NCI-H1694 (cell line): ENCODE results near the gene SPHK1.
A peak's percentile ranks its signal among the peaks of the same experiment; 100 is the strongest.
"Not testable (repeated sequence)": the region's sequence is repeated elsewhere in the genome, so short reads cannot be mapped to it uniquely, and the experiment has no call there.

Experiments used
- DNase-seq: peaks from one replicate; lab custom pipeline; 2025; lab: John Stamatoyannopoulos, UW

The SPHK1 gene, protein sequence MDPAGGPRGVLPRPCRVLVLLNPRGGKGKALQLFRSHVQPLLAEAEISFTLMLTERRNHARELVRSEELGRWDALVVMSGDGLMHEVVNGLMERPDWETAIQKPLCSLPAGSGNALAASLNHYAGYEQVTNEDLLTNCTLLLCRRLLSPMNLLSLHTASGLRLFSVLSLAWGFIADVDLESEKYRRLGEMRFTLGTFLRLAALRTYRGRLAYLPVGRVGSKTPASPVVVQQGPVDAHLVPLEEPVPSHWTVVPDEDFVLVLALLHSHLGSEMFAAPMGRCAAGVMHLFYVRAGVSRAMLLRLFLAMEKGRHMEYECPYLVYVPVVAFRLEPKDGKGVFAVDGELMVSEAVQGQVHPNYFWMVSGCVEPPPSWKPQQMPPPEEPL

GRCh38 chr17:76384222-76384986 is at the start of gene SPHK1:
Gene SPHK1, plus strand, starts transcription at chr17:76384609. Its CDS starts 1,036 bp downstream, at chr17:76385645.
- DNase-seq = no peak

- no peak for DNase-seq
Observed at GRCh38 chr17:76335716-76336381, 48.6 kb upstream of the SPHK1 start.

DNA sequence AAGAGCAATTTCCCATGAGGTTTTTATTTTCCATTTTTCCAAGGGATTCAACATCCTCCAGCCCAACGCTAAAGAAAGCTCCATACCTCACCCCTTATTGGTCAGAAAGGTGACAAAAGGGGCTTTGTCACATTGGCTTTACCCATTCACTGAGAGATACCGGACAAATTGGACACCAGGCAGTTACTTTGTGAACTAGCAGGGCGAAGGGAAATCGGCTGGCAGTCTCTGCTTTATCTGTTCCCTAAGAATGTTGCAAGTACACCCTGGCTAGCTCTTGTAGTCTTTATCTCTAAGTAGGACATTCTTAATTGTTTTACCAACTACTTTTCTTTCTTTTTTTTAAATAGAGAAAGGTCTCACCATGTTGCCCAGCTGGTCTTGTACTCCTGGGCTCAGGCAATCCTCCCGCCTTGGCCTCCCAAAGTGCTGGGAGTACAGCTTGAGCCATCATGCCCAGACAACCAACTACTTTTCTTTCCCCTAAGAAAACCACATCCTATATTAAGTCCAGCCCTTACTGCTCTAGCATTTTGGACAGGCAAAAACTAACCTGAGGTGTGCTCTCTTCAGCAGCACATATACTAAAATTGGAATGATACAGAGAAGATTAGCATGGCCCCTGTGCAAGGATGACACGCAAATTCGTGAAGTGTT is 47.5 kb upstream of the SPHK1 start:
- DNase-seq = no peak

DNA sequence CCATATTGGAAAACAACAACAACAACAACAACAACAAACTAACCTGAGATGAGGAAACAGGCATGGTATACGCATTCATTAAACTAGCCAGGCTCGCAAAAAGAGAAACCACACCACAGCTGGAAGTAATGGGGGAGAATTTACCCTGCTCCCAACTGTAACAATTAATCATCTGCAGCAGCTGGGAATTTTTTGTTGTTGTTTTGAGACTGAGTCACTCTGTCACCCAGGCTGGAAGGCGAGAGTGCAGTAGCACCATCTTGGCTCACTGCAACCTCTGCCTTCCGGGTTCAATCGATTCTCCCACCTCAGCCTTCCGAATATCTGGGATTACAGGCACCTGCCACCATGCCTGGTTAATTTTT is 47.0 kb upstream of the SPHK1 start:
- no peak for DNase-seq

GRCh38 chr17:76341301-76341700 is 43.1 kb upstream of the SPHK1 start:
- no peak for DNase-seq

DNA sequence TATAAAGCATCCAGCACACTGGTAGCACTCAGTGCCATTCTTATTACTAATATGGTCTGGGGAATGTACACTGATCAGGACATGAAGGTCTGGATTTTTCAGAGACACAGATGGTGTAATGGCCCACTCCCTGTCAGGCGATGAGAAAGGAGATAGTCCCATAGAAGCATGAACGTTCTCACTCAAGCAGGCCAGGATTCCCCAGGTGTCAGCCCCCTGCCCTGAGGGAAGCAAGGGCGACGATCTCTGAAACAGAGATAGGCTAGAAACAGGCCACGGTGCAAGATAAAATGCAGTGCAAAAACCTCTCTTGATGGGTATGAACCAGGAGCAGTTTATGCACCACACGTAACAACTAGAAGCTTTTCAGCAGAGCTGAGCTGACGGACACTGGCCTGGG is 41.3 kb upstream of the SPHK1 start:
- DNase-seq = no peak

DNA sequence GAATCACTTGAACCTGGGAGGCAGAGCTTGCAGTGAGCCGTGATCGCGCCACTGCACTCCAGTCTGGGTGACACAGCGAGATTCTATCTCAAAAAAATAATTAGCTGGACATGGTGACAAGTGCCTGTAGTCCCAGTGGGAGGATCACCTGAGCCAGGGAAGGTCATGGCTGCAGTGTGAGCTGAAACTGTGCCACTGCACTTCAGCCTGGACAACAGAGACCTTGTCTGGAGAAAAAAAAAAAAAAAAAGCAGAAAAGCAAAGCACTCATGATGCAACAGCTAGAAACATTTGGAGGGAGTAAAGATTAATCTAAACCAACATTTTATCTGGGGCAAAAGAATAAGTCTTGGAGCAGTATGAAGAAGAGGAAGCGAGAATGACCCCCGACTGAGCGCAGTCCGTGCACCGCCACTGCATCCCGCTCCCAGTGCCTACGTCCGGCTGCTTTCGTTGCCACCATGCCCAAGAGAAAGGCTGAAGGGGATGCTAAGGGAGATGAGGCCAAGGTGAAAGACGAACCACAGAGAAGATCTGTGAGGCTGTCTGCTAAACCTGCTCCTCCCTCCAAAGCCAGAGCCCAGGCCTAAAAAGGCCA is 38.9 kb upstream of the SPHK1 start:
- no peak for DNase-seq

DNA sequence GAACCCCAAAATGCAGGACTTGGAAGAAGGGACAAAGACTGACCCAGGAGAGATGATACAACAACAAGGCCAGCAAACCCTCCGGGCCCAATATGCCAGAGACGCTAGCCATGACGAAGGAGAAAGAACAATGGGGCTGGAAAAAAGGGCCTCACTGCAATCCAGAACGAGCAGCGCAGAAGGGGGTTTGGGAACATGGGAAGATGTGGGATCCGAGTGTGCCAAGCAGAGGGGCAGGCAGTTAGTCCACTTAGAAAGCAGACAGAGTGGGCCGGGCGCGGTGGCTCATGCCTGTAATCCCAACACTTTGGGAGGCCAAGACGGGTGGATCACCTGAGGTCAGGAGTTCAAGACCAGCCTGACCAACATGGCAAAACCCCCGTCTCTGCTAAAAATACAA is 37.5 kb upstream of the SPHK1 start:
- DNase-seq = not testable (repeated sequence)

- DNase-seq = no peak
Observed at GRCh38 chr17:76350463-76350862, 33.9 kb upstream of the SPHK1 start.

GRCh38 chr17:76351526-76352071 is 32.8 kb upstream of the SPHK1 start:
- DNase-seq = no peak

DNA sequence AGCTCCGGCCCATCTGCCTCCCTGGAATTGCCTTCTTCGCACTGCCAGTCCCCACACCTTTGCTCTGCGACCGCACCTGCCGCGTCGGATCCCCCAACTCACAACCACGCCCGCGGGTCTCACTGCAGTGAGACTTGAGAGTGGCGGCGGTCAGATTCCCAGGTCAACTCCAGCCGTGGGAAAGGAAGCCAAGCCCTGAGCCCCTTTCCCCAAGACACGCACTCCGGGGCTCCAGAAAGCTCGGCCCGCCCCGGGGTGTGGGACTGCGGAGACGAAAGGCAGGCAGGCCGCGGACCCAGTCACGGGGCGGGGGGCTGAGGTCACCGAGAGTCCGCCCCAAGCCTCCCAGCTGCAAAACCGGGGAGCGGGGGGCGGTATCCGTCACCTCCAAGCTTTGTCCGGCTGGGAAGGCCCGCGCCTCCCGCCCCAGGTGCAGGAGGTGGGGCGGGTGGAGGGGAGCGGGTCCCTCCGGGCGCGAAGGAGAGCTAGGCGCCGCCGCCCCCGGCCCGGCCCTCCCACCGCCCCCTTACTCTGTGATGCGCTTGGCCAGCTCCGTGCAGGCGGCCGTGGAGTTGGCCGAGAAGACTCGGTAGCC is 31.3 kb upstream of the SPHK1 start:
- no peak for DNase-seq

DNA sequence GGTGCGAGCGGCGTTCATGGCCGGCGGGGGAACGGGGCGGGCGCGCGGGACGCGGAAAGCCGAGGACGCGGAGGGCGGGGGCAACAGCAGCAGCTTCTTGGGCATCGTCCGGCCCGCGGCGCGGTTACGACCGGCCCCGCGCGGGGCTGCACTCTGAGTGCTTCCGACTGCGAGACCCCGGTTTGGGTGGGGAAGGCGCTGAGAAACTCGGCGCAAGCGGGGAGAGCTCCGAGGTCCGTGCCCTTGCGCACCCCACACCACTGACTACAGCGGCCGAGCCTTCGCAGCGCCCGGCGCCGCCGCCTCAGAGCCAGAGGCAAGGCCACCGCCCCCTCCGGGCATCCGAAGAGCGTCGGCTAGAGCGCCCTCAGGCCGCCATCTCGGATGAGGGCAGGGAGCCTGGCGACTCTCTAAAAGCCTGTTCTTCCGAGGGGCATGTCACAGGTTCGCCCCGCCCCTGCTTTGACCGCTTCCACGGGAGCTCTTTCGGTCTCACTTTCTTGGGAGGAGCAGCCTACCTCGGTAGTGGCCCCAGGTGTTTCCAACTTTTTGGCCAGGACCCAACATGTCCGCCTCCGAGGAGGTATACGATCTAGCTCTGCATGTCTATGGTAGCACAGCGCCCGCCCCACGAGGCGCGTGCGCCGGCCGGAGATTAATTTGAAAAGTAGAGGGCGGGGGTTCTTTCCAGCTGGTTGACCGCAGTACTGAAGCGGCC is 30.7 kb upstream of the SPHK1 start, which contains the start of gene PRPSAP1:
PRPSAP1 (minus strand) TSS at position 318 of the 718 bp plus-strand sequence; CDS start at position 105, 213 bp downstream.
- DNase-seq = peak; percentile 79

DNA sequence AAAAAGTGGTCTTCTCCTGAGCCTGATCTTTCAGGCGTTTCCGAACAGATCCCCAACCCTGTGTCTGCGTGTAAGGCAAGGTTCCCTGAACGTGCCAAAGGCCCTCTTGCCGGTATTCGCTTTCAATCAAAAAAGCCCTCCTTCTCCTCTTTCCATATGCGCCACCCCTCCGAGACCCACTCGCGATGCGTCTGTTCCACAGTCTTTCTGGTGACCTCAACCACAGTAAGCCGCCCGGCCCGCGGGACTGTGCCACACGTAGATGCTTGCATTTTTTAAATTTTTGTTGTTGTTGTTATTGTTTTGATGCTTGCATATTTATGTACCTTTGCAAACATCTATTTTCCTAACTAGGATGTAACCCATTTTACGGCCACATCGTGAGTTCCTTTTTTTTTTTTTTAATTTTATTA is 30.1 kb upstream of the SPHK1 start:
- DNase-seq = no peak

GRCh38 chr17:76354747-76355310 is 29.6 kb upstream of the SPHK1 start:
- no peak for DNase-seq

DNA sequence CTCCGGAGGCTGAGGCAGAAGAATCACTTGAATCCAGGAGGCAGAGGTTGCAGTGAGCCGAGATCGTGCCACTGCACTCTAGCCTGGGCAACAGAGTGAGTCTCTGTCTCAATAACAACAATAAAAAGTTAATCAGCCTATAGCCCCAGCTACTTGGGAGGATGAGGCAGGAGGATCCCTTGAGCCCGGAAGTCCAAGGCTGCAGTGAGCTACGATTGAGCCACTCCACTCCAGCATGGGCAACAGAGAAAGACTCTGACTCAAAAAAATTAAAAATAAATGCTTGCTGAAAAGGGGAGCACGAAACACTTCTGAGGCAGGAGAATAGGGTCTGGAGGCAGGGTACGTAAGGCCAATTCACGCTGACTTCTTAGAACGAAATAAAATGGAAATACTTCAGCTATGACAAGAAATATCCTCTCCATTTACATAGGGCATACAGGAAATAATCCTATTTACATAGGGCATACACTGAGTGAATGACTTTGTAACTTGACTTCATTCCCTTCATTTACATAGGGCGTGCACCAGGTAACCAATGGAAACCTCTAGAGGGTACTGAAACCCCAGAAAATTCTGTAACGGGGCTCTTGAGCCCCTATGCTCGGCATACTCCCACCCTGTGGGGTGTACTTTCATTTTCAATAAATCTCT is 27.5 kb upstream of the SPHK1 start:
- DNase-seq = no peak

DNA sequence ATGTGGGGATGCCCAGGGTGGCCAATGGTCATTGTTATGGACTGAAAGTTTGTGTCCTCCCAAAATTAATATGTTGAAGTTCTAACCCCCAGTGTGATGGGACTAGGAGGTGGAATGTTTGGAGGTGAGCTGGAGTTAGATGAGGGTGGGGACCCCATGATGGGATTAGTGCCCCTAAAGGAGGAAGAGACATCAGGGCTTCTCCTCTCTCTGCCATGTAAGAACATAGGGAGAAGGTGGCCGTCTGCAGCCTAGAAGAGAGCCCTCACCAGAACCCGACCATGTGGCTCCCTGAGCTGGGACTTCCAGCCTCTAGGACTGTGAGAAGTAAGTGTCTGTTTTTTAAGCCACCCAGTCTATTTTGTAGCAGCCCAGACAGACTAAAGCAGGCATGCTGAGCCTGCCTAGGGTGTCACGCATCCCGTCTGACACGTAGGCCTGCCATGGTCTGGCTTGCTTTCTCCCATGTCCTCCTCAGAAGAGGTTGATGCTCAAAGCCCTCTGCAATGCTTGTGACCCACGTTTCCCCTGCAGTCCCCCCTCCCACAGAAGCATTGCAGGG is 26.7 kb upstream of the SPHK1 start:
- DNase-seq = no peak

- DNase-seq = no peak
Observed at GRCh38 chr17:76359375-76359774, 25.0 kb upstream of the SPHK1 start.

DNA sequence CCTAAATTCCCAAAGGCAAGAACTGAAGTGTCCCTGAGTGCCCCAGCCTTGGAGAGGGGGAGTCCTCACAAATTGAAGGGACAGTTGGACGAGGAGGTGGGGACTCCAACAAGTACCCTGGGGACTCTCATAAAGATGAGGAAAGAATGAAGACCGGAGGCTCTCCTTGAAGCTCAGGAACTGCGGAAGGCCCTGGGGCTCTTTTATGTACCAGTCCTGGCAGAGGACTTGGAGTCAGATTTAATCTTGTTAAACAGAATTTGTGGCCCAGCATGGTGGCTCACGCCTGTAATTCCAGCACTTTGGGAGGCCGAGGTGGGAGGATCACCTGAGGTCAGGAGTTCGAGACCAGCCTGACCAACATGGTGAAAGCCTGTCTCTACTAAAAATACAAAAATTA is 24.6 kb upstream of the SPHK1 start:
- DNase-seq = not testable (repeated sequence)

GRCh38 chr17:76360461-76360860 is 23.9 kb upstream of the SPHK1 start:
- no peak for DNase-seq
